Cardiac muscle cell (in vitro differentiated cells and primary cell): Measurements from ENCODE around the gene PARD3. TPM values are rescaled to one million over a fixed set of nuclear protein-coding genes. Genes with fewer than 3 reads are reported as not detected.

Experiments used
- DNase-seq, 2 donors: peaks; one replicate each; pipeline versions ENCODE4 v3.0.0 to v3.0.0-alpha.2; 2010 to 2017; ENCODE audit warnings: low read depth in 1 of 2, low spot score in 1 of 2
- H3K27ac ChIP-seq: fragments of 200-600 bp; sonication (generic); 2 replicates; pipeline ENCODE4 v1.5.1; 2016
- H3K27me3 ChIP-seq: fragments of 200-600 bp; sonication (generic); 2 replicates; pipeline ENCODE4 v1.6.0; 2016; ENCODE audit warnings: control low read depth
- H3K36me3 ChIP-seq: fragments of 200-600 bp; sonication (generic); 2 replicates; pipeline ENCODE4 v1.5.1; 2016; ENCODE audit warnings: control low read depth
- H3K4me1 ChIP-seq: fragments of 200-600 bp; sonication (generic); 2 replicates; pipeline ENCODE4 v1.8.1; 2017; ENCODE audit warnings: low read depth, mild to moderate bottlenecking, mixed run types
- H3K4me3 ChIP-seq: fragments of 200-600 bp; sonication (generic); 2 replicates; pipeline ENCODE4 v1.5.1; 2016; ENCODE audit warnings: mild to moderate bottlenecking
- H3K9me3 ChIP-seq: fragments of 200-600 bp; sonication (generic); 2 replicates; pipeline ENCODE4 v1.5.1; 2017; ENCODE audit warnings: low read depth, mild to moderate bottlenecking, control low read depth
- polyA plus RNA-seq: library from polyadenylated mRNA; unstranded; fragments of >200 nt; fragmentation: Nextera tagmentation; extraction: Ambion mirVana; gene quantifications from 2 replicates; pipeline ENCODE4 v1.2.1, GENCODE V29; 2016
- total RNA-seq: library from RNA; depleted of rRNA; stranded (reverse); fragments of >200 nt; gene quantifications from 2 replicates; pipeline ENCODE4 v1.2.3, GENCODE V29; 2016
- TF ChIP-seq, protein P1 (sequence below): IDR thresholded peaks from 2 replicates; pipeline ENCODE4 v1.5.1; 2012; ENCODE audit warnings: low read depth, mild to moderate bottlenecking, low read length

PARD3 gene
- total and polyA plus RNA-seq, 2 experiments from 2014 or later: 36.5 to 64.8 TPM

DNA sequence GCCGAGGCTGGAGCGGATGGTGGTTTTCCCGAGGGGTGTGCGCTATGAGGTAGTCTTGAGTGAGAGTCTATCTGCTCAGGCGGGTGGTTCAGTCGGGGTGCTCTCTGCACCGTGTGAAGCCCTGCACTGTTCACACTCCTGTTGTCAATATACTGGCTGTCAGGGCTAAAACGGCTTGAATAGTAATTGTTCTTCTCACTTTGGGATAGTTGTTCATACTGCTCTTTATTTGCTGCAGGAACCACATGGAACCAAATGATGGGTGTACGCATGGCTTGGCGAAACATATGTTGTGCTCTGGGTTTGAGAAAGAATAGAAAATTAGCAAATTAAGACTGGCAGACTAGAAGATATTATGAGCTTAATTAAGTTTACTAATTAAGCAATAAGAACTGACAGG, 432.5 kb downstream of the PARD3 start:
- H3K9me3 ChIP-seq: no peaks in the 10 kb centered on the region
- no peaks in the 10 kb centered on the region for H3K36me3 ChIP-seq
- H3K4me1 ChIP-seq: peaks cover 12% of the 10 kb centered on the region
- TF ChIP-seq, protein P1, sequence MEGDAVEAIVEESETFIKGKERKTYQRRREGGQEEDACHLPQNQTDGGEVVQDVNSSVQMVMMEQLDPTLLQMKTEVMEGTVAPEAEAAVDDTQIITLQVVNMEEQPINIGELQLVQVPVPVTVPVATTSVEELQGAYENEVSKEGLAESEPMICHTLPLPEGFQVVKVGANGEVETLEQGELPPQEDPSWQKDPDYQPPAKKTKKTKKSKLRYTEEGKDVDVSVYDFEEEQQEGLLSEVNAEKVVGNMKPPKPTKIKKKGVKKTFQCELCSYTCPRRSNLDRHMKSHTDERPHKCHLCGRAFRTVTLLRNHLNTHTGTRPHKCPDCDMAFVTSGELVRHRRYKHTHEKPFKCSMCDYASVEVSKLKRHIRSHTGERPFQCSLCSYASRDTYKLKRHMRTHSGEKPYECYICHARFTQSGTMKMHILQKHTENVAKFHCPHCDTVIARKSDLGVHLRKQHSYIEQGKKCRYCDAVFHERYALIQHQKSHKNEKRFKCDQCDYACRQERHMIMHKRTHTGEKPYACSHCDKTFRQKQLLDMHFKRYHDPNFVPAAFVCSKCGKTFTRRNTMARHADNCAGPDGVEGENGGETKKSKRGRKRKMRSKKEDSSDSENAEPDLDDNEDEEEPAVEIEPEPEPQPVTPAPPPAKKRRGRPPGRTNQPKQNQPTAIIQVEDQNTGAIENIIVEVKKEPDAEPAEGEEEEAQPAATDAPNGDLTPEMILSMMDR: no peak
- no peak overlapping the region for H3K27ac ChIP-seq
- DNase-seq: no peak
- H3K4me3 ChIP-seq: no peak overlapping the region
- H3K27me3 ChIP-seq: no peaks in the 10 kb centered on the region

DNA sequence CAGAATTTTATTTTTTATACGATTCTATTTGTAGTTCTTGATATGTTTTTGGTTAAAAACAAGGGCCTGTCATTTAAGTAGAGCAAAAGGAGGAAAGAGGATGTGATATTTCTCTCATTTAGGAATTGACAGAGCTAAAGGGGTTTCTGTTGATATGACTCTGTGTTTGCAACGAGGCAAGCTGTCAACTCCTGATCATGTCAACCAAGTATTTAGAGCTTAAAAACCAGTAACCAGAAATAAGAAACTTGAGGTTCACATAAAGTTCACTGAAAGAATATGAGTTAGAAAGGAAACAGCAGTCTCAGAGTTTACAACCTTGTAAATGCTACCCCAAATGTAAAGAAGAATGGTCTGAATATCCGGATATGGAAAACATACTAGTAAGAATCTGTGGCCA, 434.2 kb downstream of the PARD3 start:
- H3K4me3 ChIP-seq: no peak overlapping the region
- H3K27ac ChIP-seq: no peak overlapping the region
- no peak for DNase-seq
- H3K27me3 ChIP-seq: no peaks in the 10 kb centered on the region
- peaks cover 12% of the 10 kb centered on the region for H3K4me1 ChIP-seq
- TF ChIP-seq, protein P1: no peak
- no peaks in the 10 kb centered on the region for H3K9me3 ChIP-seq
- no peaks in the 10 kb centered on the region for H3K36me3 ChIP-seq

DNA sequence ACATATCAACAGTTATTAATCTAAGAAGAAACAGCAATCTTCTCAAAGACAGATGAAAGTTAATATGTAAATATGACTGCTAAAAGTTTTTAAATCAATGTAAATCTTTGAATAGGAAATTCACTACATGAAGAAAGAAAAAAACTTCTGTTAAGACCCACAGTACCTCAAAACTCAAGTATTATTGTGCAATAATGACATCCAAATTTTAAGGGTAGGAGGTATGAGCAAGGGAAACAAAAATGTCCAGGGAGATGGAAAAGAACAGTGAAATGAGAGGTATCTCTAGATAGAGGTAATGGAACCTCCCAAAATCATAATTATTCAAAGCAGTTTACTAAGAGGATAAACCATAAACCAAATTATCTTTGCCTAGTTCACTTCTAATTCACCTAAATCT, 436.8 kb downstream of the PARD3 start:
- H3K36me3 ChIP-seq: no peaks in the 10 kb centered on the region
- TF ChIP-seq, protein P1: no peak
- no peak overlapping the region for H3K27ac ChIP-seq
- DNase-seq: no peak
- no peaks in the 10 kb centered on the region for H3K27me3 ChIP-seq
- no peaks in the 10 kb centered on the region for H3K9me3 ChIP-seq
- no peak overlapping the region for H3K4me3 ChIP-seq
- peaks cover 12% of the 10 kb centered on the region for H3K4me1 ChIP-seq

DNA sequence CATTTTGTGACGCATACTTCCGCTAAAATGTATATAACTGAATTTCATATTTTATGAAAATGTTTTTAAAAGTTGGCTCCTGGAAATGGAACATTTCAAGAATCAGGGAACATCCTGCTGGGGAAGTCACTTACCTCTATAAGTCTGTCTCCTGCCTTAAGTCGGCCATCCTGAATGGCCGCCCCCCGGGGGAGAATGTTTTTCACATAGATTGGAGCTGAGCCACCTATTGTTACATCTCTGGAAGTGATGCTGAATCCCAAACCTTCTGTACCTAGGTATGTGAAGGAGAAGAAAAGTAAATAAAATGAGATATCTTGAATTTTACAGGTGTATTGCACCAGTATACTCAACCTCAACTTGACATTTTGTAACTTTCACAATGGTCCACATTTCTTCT, 437.3 kb downstream of the PARD3 start:
- Histone ChIP-seq H3K27me3 (no peaks in the 10 kb centered on the region), H3K4me3 (no peak overlapping the region), H3K9me3 (no peaks in the 10 kb centered on the region), H3K27ac (no peak overlapping the region), H3K4me1 (peaks cover 12% of the 10 kb centered on the region), H3K36me3 (no peaks in the 10 kb centered on the region)
- TF ChIP-seq, protein P1: no peak
- no peak for DNase-seq

DNA sequence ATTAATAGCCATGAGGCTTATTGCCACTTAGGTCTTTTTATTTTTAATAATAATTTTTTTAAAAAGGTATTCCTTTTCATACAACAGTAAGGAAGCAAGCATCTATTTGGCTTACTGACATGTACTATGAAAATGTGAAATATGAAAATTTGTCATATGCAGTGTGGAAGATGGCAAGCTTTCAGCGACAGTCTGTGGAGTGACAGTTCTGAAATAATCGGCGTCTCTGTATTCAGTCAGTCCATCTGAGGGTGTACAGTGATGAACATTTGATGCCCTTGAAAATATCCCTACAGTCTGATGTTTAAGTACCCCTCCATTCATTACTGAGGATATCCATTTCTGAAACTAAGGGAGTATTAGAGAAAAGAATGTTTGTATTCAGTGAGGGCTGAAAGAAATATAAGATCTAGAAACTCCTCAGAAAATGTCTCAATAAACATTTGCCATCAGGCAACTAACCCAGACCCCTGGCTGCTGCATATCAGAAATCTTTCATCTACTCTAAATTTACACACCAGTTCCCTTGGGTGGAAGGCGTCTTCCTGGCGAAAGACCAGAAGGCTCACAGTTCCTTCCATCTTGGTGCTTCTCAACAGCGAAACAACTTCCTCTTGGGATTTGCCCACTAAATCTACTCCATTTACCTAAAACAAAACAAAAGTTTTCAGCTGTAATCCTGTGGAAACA, 440.6 kb downstream of the PARD3 start:
- Histone ChIP-seq H3K36me3 (no peaks in the 10 kb centered on the region), H3K4me1 (no peaks in the 10 kb centered on the region), H3K27ac (no peak overlapping the region), H3K27me3 (no peaks in the 10 kb centered on the region), H3K9me3 (no peaks in the 10 kb centered on the region), H3K4me3 (no peak overlapping the region)
- no peak for DNase-seq
- TF ChIP-seq, protein P1: no peak
